ENCODE data around the gene SIX6. TPM values are rescaled to one million over a fixed set of nuclear protein-coding genes. Genes with fewer than 3 reads are reported as not detected.

SIX6 gene
- total RNA-seq, 1 experiment from 2014 or later = not detected

- Histone ChIP-seq H2BK5ac (ENCODE audit: insufficient read length, low read length) (no peak overlapping the region), H3K18ac (ENCODE audit: insufficient read length, low read depth, low read length) (no peak overlapping the region), H2BK15ac (ENCODE audit: low read depth, low read length) (no peak overlapping the region), H3T11ph (ENCODE audit: low read length) (no peak overlapping the region), H3K27ac (ENCODE audit: insufficient read length, low read depth, low read length) (no peak overlapping the region), H3K23ac (ENCODE audit: insufficient read length, low read depth, low read length) (no peak overlapping the region), H4K91ac (ENCODE audit: insufficient read length, low read depth, low read length) (no peak overlapping the region), H3K9me3 (ENCODE audit: control insufficient read depth, low read depth, low read length) (no peaks in the 10 kb centered on the region), H3K23me2 (ENCODE audit: insufficient read length, low read depth, low read length, poor library complexity, severe bottlenecking) (peaks cover 8% of the 10 kb centered on the region), H3K4me1 (ENCODE audit: insufficient read depth, low read length) (no peaks in the 10 kb centered on the region), H3K56ac (ENCODE audit: insufficient read length, low read depth, low read length) (no peak overlapping the region), H2BK12ac (ENCODE audit: insufficient read length, low read depth, low read length) (no peak overlapping the region), H3K79me2 (ENCODE audit: insufficient read depth, low read length) (no peaks in the 10 kb centered on the region), H2BK20ac (ENCODE audit: low read depth, low read length, poor library complexity, severe bottlenecking) (no peak overlapping the region), H2AFZ (ENCODE audit: low read length) (no peak overlapping the region), H3K4me2 (ENCODE audit: insufficient read depth, insufficient read length, low read length) (no peak overlapping the region), H3K14ac (ENCODE audit: insufficient read depth, low read length) (no peak overlapping the region), H3K27me3 (ENCODE audit: insufficient read depth, low read length) (no peaks in the 10 kb centered on the region; the same call in 1 of the 2 replicates), H3K9ac (ENCODE audit: extremely low read depth, insufficient read length, low read length) (no peak overlapping the region), H2BK120ac (ENCODE audit: low read depth, low read length, poor library complexity, severe bottlenecking) (no peak overlapping the region), H4K8ac (replicated peaks; ENCODE audit: insufficient read length, low read depth, low read length) (no peak overlapping the region), H3K4ac (ENCODE audit: low read depth, low read length) (no peak overlapping the region), H2AK5ac (ENCODE audit: insufficient read length, low read length) (no peak overlapping the region), H3K79me1 (ENCODE audit: insufficient read depth, low read depth, low read length, poor library complexity, severe bottlenecking) (no peaks in the 10 kb centered on the region), H4K20me1 (ENCODE audit: control insufficient read depth, insufficient read depth, insufficient read length) (no peaks in the 10 kb centered on the region), H4K5ac (ENCODE audit: insufficient read length, low read depth, low read length) (no peak overlapping the region)
- Mint-ChIP-seq H3K4me3 (no peak overlapping the region), H3K27ac (no peak overlapping the region), H3K4me1 (no peaks in the 10 kb centered on the region), H3K9me3 (peaks cover 11 to 15% of the 10 kb centered on the region in 2 experiments; a peak in 4 of 5 replicates), H3K36me3 (ENCODE audit: insufficient read depth in 1 of 3, low read depth in 3 of 3) (peaks cover 0 to 6% (median 0%) of the 10 kb centered on the region in 3 experiments; a peak in 2 of 7 replicates), H3K27me3 (ENCODE audit: low read depth) (peaks cover 11% of the 10 kb centered on the region)
- TF ChIP-seq, protein P1, sequence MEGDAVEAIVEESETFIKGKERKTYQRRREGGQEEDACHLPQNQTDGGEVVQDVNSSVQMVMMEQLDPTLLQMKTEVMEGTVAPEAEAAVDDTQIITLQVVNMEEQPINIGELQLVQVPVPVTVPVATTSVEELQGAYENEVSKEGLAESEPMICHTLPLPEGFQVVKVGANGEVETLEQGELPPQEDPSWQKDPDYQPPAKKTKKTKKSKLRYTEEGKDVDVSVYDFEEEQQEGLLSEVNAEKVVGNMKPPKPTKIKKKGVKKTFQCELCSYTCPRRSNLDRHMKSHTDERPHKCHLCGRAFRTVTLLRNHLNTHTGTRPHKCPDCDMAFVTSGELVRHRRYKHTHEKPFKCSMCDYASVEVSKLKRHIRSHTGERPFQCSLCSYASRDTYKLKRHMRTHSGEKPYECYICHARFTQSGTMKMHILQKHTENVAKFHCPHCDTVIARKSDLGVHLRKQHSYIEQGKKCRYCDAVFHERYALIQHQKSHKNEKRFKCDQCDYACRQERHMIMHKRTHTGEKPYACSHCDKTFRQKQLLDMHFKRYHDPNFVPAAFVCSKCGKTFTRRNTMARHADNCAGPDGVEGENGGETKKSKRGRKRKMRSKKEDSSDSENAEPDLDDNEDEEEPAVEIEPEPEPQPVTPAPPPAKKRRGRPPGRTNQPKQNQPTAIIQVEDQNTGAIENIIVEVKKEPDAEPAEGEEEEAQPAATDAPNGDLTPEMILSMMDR (conservative IDR thresholded peaks at IDR 0.05) = no peak
- WGBS (ENCODE audit: extremely low coverage, insufficient read length, low lambda C conversion rate) = no CpG with 5 or more reads among the region's 1 CpG
- DNase-seq = no peak
Measured at GRCh38 chr14:60482743-60483142, 26.2 kb upstream of the SIX6 start.
